ENCODE measurements around the gene SLC25A33.
A peak's percentile ranks its signal among the peaks of the same experiment; 100 is the strongest.

Gene SLC25A33

DNA sequence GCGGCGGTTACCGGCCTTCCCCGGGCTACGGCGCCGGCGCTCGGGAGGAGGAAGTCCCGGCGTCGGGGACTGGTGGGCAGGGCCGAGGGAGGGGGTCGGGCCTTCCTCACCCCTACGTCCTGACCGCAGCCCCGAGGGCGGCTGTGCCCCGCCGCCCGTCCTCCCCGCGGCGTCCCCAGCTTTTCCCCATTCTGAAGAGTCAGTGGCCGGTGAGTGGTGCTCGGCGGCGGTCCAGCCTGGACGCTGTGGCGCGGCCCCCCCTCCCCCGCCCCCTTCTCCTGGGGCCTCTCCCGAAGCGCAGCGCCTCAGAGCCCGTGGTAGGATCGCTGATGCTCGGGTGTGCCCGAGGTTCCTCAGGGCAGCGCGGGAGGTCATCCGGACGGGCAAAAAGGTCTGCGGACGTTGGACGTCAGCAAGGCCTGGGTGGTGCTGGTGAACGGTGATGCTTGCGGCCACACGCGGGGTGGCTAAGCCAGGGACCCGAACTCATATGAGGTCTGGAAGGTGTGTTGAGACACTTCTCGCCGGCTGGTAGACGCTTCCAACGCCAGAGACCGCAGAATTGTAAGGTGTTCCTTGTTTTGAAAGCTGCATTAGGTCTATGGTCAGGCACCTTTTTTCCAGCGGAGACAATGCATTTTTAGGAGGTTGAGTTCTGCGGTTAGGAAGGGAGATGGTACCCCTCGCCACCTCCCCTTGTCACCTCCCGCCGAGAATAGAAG, 725 bp downstream of the SLC25A33 start:
- Histone ChIP-seq H3K36me3 (ENCODE audit: control insufficient read depth, insufficient read depth, low read length) (peaks cover 3% of the 10 kb centered on the region), H3K9me3 (ENCODE audit: control insufficient read depth, low read length) (no peaks in the 10 kb centered on the region), H3K4me3 (ENCODE audit: extremely low read depth, insufficient read depth, low read length, poor library complexity, severe bottlenecking) (peak overlapping the region; percentile 75), H3K4me1 (ENCODE audit: control insufficient read depth, insufficient read depth, low read length, poor library complexity, severe bottlenecking) (peaks cover 3% of the 10 kb centered on the region), H3K27ac (ENCODE audit: low read depth, low read length, severe bottlenecking) (peak overlapping the region; percentile 79)
- 1 to 2% methylated on average over 45 to 47 of the region's 61 CpGs for WGBS, 2 experiments (ENCODE audit: insufficient coverage in 2 of 2)

DNA sequence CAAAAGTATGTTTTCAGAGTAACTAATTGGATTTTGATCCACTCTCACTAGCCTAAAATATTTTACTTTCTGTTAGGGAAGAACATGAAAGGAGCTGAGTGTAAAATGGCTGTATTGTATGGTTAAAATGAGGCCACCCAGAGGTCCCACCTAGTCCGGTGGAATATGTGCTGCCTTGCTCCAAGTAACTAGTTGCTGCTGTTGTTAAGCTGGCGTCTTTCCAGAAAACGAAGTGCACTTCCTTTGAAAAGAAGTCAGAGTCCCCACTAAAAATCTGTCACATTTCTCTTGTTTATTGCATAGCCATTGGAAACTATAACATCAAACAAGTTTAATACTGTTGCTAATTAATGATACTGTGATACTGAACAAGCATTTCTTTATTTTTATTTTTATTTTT, 3.2 kb downstream of the SLC25A33 start:
- Histone ChIP-seq H3K27ac (ENCODE audit: low read depth, low read length, severe bottlenecking) (no peak overlapping the region), H3K9me3 (ENCODE audit: control insufficient read depth, low read length) (no peaks in the 10 kb centered on the region), H3K36me3 (ENCODE audit: control insufficient read depth, insufficient read depth, low read length) (peaks cover 3% of the 10 kb centered on the region), H3K4me1 (ENCODE audit: control insufficient read depth, insufficient read depth, low read length, poor library complexity, severe bottlenecking) (peaks cover 3% of the 10 kb centered on the region), H3K4me3 (ENCODE audit: extremely low read depth, insufficient read depth, low read length, poor library complexity, severe bottlenecking) (no peak overlapping the region)
- 96 to 100% methylated on average over 3 of the region's 3 CpGs for WGBS, 2 experiments (ENCODE audit: insufficient coverage in 2 of 2)

DNA sequence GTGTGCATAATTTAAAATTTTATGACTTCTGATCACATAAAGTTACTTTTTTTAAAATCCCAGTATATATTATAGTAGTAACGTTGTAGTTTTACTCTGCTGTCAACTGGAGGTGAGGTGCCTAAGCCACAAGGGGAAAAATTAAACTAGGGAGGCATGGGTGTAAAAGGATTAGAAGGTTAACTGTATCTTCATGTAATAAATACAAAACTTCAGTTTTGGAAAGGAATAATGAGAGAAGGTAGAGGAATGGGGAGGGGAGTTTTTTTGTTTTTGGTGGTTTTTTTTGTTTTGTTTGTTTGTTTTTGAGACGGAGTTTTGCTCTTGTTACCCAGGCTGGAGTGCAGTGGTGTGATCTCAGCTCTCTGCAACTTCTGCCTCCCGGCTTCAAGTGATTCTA, 5.7 kb downstream of the SLC25A33 start:
- 100% methylated on average over 2 of the region's 3 CpGs for WGBS, 2 experiments (ENCODE audit: insufficient coverage in 2 of 2)
- Histone ChIP-seq H3K4me1 (ENCODE audit: control insufficient read depth, insufficient read depth, low read length, poor library complexity, severe bottlenecking) (peaks cover 3% of the 10 kb centered on the region), H3K9me3 (ENCODE audit: control insufficient read depth, low read length) (no peaks in the 10 kb centered on the region), H3K27ac (ENCODE audit: low read depth, low read length, severe bottlenecking) (no peak overlapping the region), H3K4me3 (ENCODE audit: extremely low read depth, insufficient read depth, low read length, poor library complexity, severe bottlenecking) (no peak overlapping the region), H3K36me3 (ENCODE audit: control insufficient read depth, insufficient read depth, low read length) (peaks cover 8% of the 10 kb centered on the region)

DNA sequence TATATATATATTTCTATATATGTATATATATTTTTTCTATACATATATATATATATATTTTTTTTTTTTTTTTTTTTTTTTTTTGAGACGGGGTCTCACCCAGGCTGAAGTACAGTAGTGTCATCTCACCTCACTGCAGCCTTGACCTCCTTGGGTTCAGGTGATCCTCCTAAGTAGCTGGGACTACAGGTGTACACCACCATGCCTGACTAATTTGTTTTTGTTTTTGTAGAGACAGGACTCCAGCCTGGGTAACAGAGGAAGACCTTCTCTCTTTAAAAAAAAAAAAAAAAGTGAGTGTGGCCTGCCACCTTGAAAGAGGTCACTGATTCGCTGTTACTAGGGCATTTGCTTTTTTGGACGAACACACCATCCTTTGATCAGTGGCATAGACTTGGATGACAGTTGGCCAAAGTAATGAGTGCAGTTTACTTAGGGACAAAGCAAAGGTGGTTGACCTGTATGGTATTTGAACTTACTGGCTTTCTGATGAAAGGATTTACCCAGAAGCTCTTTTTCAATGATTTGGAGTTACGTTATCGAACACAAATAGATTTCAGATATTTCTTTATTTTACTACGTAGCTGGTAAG, 10.8 kb downstream of the SLC25A33 start:
- no peaks in the 10 kb centered on the region for H3K9me3 ChIP-seq (ENCODE audit: control insufficient read depth, low read length)
- no peak overlapping the region for H3K27ac ChIP-seq (ENCODE audit: low read depth, low read length, severe bottlenecking)
- no peak overlapping the region for H3K4me3 ChIP-seq (ENCODE audit: extremely low read depth, insufficient read depth, low read length, poor library complexity, severe bottlenecking)
- WGBS, 2 experiments (ENCODE audit: insufficient coverage in 2 of 2): 94 to 100% methylated on average over 2 of the region's 6 CpGs
- peaks cover 26% of the 10 kb centered on the region for H3K36me3 ChIP-seq (ENCODE audit: control insufficient read depth, insufficient read depth, low read length)
- H3K4me1 ChIP-seq (ENCODE audit: control insufficient read depth, insufficient read depth, low read length, poor library complexity, severe bottlenecking): no peaks in the 10 kb centered on the region

DNA sequence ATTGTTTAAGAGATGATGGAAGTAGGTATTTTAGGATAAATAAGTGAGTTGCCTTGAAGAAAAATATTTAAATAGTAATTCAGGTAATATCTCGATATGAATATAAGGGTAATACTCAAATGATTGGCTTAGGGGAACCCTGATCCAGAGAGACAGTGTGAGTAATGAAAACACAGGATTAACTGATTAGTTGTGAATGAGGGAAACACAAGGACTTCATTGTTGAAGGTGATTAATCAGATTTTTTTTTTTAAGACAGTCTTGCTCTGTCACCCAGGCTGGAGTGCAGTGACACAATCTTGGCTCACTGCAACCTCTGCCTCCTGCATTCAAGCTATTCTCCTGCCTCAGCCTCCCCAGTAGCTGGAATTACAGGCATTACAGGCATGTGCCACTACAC, 12.7 kb downstream of the SLC25A33 start:
- H3K4me3 ChIP-seq (ENCODE audit: extremely low read depth, insufficient read depth, low read length, poor library complexity, severe bottlenecking): no peak overlapping the region
- no peaks in the 10 kb centered on the region for H3K4me1 ChIP-seq (ENCODE audit: control insufficient read depth, insufficient read depth, low read length, poor library complexity, severe bottlenecking)
- no peak overlapping the region for H3K27ac ChIP-seq (ENCODE audit: low read depth, low read length, severe bottlenecking)
- H3K9me3 ChIP-seq (ENCODE audit: control insufficient read depth, low read length): no peaks in the 10 kb centered on the region
- WGBS, 2 experiments (ENCODE audit: insufficient coverage in 2 of 2): 86 to 100% methylated on average over 1 of the region's 1 CpG
- H3K36me3 ChIP-seq (ENCODE audit: control insufficient read depth, insufficient read depth, low read length): peaks cover 44% of the 10 kb centered on the region

DNA sequence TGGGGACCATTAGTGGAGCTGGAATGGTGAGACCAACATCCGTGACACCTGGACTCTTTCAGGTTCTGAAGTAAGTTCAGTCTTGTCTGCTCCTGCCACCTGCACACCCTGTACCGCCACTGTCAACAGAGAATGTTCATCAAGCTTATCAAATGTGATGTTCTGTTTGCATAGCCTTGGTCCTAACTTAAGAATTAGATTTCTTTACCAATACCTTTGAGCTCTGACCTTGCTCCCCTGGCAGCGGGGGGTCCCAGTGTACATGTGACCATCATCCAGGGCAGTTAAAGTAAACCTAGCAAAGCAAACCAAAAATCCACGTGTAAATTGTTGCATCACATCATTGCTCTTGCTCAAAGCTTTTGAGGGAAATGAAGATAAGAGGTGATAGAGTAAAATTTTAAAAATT, 14.5 kb downstream of the SLC25A33 start:
- Histone ChIP-seq H3K9me3 (ENCODE audit: control insufficient read depth, low read length) (no peaks in the 10 kb centered on the region), H3K4me3 (ENCODE audit: extremely low read depth, insufficient read depth, low read length, poor library complexity, severe bottlenecking) (no peak overlapping the region), H3K27ac (ENCODE audit: low read depth, low read length, severe bottlenecking) (no peak overlapping the region), H3K36me3 (ENCODE audit: control insufficient read depth, insufficient read depth, low read length) (peaks cover 50% of the 10 kb centered on the region), H3K4me1 (ENCODE audit: control insufficient read depth, insufficient read depth, low read length, poor library complexity, severe bottlenecking) (peaks cover 3% of the 10 kb centered on the region)
- WGBS, 2 experiments (ENCODE audit: insufficient coverage in 2 of 2): 91 to 100% methylated on average over 2 of the region's 4 CpGs

DNA sequence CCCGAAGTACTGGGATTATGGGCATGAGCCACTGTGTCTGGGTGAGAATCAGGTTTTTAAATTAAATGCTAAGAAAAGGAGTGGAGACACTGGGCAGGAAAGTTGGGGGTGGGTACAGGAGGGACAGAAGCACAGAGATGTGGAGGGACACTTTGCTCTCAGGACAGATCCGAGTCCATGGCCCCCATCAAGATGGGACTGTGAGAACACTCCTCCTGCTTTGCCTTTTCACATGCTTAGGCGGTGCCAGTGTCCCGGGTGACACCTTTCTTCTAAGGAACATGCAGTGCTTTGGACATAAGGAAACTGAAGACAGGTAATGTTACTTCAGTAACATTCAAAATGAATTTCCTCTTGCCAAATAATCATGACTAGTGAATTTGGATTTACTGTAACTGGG, 16.7 kb downstream of the SLC25A33 start:
- Histone ChIP-seq H3K4me1 (ENCODE audit: control insufficient read depth, insufficient read depth, low read length, poor library complexity, severe bottlenecking) (peaks cover 15% of the 10 kb centered on the region), H3K9me3 (ENCODE audit: control insufficient read depth, low read length) (no peaks in the 10 kb centered on the region), H3K36me3 (ENCODE audit: control insufficient read depth, insufficient read depth, low read length) (peaks cover 50% of the 10 kb centered on the region), H3K4me3 (ENCODE audit: extremely low read depth, insufficient read depth, low read length, poor library complexity, severe bottlenecking) (no peak overlapping the region), H3K27ac (ENCODE audit: low read depth, low read length, severe bottlenecking) (no peak overlapping the region)
- 90 to 94% methylated on average over 2 to 4 of the region's 4 CpGs for WGBS, 2 experiments (ENCODE audit: insufficient coverage in 2 of 2)

DNA sequence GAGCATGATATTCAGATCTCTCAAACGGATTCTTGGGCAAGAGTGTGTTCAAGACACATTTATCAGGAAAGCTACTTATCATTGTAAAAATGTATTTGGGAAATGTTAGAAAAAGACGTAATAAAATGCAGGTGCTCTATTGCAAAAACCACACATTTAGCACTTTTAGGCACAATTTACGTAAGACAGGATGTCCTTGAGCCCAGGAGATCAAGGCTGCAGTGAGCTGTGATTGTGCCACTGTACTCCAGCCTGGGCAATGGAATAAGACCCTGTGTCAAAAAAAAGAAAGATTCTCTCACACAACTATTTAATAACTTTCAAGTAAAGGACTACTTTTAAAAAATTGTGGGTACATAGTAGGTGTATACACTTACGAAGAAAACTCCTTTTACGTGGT, 18.4 kb downstream of the SLC25A33 start:
- Histone ChIP-seq H3K9me3 (ENCODE audit: control insufficient read depth, low read length) (no peaks in the 10 kb centered on the region), H3K4me3 (ENCODE audit: extremely low read depth, insufficient read depth, low read length, poor library complexity, severe bottlenecking) (no peak overlapping the region), H3K36me3 (ENCODE audit: control insufficient read depth, insufficient read depth, low read length) (peaks cover 50% of the 10 kb centered on the region), H3K27ac (ENCODE audit: low read depth, low read length, severe bottlenecking) (no peak overlapping the region), H3K4me1 (ENCODE audit: control insufficient read depth, insufficient read depth, low read length, poor library complexity, severe bottlenecking) (peaks cover 15% of the 10 kb centered on the region)
- WGBS, 2 experiments (ENCODE audit: insufficient coverage in 2 of 2): 96 to 97% methylated on average over 4 to 5 of the region's 5 CpGs

DNA sequence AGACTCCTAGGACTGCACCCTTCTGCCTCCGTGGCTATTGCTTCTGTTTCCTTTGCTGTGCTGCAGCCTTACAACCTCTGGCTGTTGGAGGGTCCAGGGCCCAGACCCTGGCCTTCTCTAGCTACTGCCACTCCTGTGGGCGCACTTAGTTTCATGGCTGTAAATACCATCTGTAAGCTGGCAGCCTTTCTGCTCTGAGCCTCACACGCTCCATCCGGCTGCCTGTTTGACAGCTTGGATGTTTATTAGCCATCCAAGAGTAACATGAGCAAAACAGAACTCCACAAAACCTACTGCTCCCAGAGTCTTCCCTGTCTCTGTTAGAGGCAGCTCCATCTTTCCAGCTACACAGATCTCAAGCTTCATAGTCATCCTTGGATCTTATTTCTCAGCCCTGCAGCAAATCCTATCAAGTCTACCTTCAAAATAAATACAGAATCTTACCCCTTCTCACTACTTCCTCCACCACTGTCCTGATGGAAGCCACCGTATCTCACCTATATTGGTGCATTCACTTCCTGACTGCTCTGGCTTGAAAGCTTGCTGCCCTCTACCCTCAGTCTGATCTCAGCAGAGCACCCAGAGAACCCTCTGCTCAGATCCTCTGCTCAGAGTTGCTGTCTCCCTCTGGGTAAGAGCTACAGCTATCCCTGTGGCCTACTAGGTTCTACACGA, 19.1 kb downstream of the SLC25A33 start:
- WGBS, 2 experiments (ENCODE audit: insufficient coverage in 2 of 2): 85 to 91% methylated on average over 6 of the region's 6 CpGs
- Histone ChIP-seq H3K4me3 (ENCODE audit: extremely low read depth, insufficient read depth, low read length, poor library complexity, severe bottlenecking) (no peak overlapping the region), H3K36me3 (ENCODE audit: control insufficient read depth, insufficient read depth, low read length) (peaks cover 53% of the 10 kb centered on the region)

DNA sequence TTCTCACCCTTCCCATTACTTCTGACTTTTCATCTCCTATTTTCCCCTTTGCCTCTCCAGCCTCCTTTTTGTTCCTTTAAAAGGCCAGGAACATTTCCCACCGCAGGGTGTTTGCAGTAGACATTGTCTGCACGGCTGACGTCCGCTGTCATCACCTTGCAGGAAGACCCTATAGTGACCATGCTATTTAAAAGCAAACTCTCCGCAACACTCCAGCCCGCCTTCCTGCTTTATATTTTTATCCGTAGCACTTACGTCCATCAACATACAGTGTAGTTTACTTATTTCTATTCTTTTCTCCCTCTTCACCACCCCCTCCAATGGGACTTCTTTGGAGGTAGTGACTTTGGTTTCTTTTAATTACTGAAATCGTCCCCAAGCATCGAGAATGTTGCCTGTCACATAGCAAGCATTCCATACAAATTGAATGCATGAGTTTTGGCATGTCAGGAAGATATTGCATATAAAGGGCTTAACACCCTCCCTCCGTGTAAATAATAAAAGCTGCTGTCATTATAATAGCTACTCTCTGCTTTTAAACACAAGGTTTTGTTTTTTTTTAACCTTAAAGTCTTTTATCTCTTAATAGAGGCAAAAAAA, 19.8 kb downstream of the SLC25A33 start:
- Histone ChIP-seq H3K4me1 (ENCODE audit: control insufficient read depth, insufficient read depth, low read length, poor library complexity, severe bottlenecking) (peaks cover 15% of the 10 kb centered on the region), H3K27ac (ENCODE audit: low read depth, low read length, severe bottlenecking) (peak overlapping the region; percentile 45), H3K9me3 (ENCODE audit: control insufficient read depth, low read length) (peaks cover 4% of the 10 kb centered on the region), H3K36me3 (ENCODE audit: control insufficient read depth, insufficient read depth, low read length) (peaks cover 52% of the 10 kb centered on the region), H3K4me3 (ENCODE audit: extremely low read depth, insufficient read depth, low read length, poor library complexity, severe bottlenecking) (no peak overlapping the region)
- 86% methylated on average over 4 to 8 of the region's 11 CpGs for WGBS, 2 experiments (ENCODE audit: insufficient coverage in 2 of 2)

More for the DNA sequence above, 19.1 kb downstream of the SLC25A33 start:
- H3K9me3 ChIP-seq (ENCODE audit: control insufficient read depth, low read length): no peaks in the 10 kb centered on the region
- H3K4me1 ChIP-seq (ENCODE audit: control insufficient read depth, insufficient read depth, low read length, poor library complexity, severe bottlenecking): peaks cover 15% of the 10 kb centered on the region
- peak overlapping the region; percentile 45 for H3K27ac ChIP-seq (ENCODE audit: low read depth, low read length, severe bottlenecking)

All from mesodermal cell (in vitro differentiated cells).